ENCODE data around the gene LPGAT1.

- TF ChIP-seq POLR2AphosphoS5 (IDR thresholded peaks at IDR 0.05; ENCODE audit: low read depth, low read length) (no peak), REST (IDR thresholded peaks at IDR 0.05; ENCODE audit: insufficient read depth in 1 of 2, low read depth in 2 of 2, low read length in 2 of 2) (no peak), TAF1 (IDR thresholded peaks at IDR 0.05; ENCODE audit: borderline replicate concordance, insufficient read depth, low read length) (no peak), SIN3A (IDR thresholded peaks at IDR 0.05; ENCODE audit: borderline replicate concordance, insufficient read depth, low read length) (no peak), FOXP2 (optimal IDR thresholded peaks at IDR 0.05; ENCODE audit: borderline replicate concordance, extremely low read depth, extremely low read length, insufficient read depth) (no peak)
These were observed 95.8 kb downstream of the LPGAT1 start for GRCh38 chr1:211734791-211735190.
